HG02840 (cell line): ENCODE data around the gene LRP1-AS.

ENCODE experiments used
- ATAC-seq: cut with Tn5 transposase; IDR thresholded peaks from one replicate; pipeline ENCODE4 v1.9.1; 2021; ENCODE audit warnings: mild to moderate bottlenecking, moderate library complexity, moderate number of reproducible peaks; ENCODE audit not compliant: unreplicated experiment, low FRiP score

Gene LRP1-AS

GRCh38 chr12:57105011-57105753 lies 42.2 kb downstream of the LRP1-AS start:
- no peak for ATAC-seq

- ATAC-seq = no peak
Measured at GRCh38 chr12:57104292-57104910, 43.0 kb downstream of the LRP1-AS start.

- no peak for ATAC-seq
Measured at GRCh38 chr12:57103856-57104255, 43.6 kb downstream of the LRP1-AS start.

- ATAC-seq = no peak
Measured at GRCh38 chr12:57101892-57102695, 45.3 kb downstream of the LRP1-AS start.

GRCh38 chr12:57099766-57100165 lies 47.7 kb downstream of the LRP1-AS start:
- ATAC-seq = no peak

- ATAC-seq = no peak
Measured at GRCh38 chr12:57099047-57099714, 48.2 kb downstream of the LRP1-AS start.

DNA sequence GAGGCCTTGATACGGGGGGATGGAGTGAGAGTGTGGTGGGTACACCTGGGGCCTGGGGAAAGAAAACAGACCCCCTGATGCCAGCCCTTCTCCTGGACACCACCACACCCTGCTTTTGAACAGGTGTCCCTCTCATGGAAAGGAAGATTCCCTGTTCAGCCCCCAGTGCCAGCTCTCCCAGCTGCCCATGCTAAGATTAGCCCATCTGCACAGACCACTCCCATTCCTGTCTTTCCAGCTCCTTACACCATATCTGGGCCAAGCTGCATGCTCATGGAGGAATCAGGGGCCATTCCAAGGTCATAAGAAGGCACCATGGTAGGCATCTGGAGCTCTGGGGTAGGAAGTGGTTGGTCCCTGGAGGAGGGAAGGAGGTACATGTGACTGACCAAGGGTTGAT lies 48.9 kb downstream of the LRP1-AS start:
- ATAC-seq = no peak

- no peak for ATAC-seq
Measured at GRCh38 chr12:57097554-57097835, 49.9 kb downstream of the LRP1-AS start.

DNA sequence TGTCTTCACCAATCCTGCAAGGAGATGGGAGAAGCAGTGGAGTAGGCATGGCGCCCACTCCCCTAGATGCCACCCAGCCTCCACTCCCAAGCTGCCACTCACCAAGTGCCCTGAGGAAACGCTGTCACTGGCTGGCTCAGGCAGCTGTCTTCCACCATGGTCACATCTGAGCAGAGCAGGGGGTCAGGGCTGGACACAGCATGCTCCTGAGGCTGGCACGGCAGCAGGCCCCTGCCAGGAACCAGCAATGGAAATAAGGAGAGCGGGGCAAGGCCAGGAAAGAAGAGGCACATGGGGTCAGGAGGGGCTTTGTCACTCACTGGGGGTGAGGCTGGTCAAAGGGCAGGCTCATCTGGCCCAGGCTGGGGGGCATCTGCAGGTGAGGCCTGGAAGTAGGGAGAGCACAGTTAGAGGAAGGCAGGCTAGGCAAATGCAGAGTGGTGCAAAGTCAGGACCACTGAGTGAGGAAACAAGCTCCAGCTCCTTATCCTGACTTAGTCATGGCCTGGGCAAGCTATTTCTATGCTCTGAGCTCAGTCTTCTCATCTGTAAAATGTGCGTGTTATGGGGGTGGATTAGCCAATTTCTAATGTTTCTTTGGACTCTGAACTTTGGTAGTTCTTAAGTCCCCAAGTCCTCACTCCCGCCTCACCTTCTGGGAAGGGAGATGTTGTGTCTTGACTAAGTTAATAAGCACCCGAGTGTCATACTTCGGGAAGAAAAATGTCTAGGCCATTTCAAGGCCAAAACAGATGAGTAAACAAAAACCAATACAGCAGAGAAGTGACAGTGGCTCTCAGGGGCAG lies 50.5 kb downstream of the LRP1-AS start:
- ATAC-seq = no peak

DNA sequence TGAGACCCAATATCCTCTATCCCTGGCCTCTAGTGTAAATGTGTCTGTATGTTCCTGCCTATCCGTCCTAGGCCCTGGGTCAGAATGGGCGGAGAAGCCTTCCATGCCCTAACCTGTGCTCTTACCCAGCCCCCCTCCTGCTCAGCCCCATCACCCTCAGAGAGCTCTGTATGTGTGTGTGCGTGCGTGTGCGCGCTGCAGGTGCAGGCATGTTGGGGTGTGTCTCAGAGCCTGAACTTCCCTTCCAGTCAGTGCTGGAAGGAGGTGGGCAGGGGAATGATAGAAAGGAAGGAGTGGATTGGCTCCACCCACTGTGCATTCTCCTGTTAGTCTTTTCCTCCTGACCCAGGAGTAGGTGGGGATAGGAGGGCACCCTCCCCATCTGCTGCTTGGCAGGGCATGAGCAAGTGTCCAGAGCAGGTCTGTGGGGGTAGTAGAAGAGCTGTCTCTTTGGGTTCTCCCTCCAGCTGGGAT lies 51.3 kb downstream of the LRP1-AS start:
- ATAC-seq = no peak

- ATAC-seq = no peak
Measured at GRCh38 chr12:57095440-57095839, 52.0 kb downstream of the LRP1-AS start.
